Smooth muscle cell (in vitro differentiated cells): ENCODE measurements around the gene COLGALT1. TPM values are rescaled to one million over a fixed set of nuclear protein-coding genes. Genes with fewer than 3 reads are reported as not detected.
"Not testable (repeated sequence)": the region's sequence is repeated elsewhere in the genome, so short reads cannot be mapped to it uniquely, and the experiment has no call there.

Source experiments
- DNase-seq: peaks from one replicate; lab custom pipeline; 2025; ENCODE audit not compliant: unreplicated experiment; lab: John Stamatoyannopoulos, UW
- H2AFZ ChIP-seq: fragments of 200-600 bp; sonication (generic); 2 replicates; pipeline ENCODE4 v1.6.0; 2016; ENCODE audit warnings: antibody characterized with exemption, low read depth, mild to moderate bottlenecking
- H3F3A ChIP-seq: fragments of 200-600 bp; sonication (generic); 2 replicates; pipeline ENCODE4 v1.6.0; 2017; ENCODE audit warnings: antibody characterized with exemption, low read depth
- H3K27ac ChIP-seq: fragments of 200-600 bp; sonication (generic); 2 replicates; pipeline ENCODE4 v1.5.1; 2016; ENCODE audit warnings: low read depth, mild to moderate bottlenecking
- H3K27me3 ChIP-seq: fragments of 200-600 bp; sonication (generic); 2 replicates; pipeline ENCODE4 v1.6.1; 2016; ENCODE audit warnings: low read depth, mild to moderate bottlenecking
- H3K36me3 ChIP-seq: fragments of 200-600 bp; sonication (generic); 2 replicates; pipeline ENCODE4 v1.5.1; 2016; ENCODE audit warnings: low read depth
- H3K4me1 ChIP-seq: fragments of 200-600 bp; sonication (generic); 2 replicates; pipeline ENCODE4 v1.5.1; 2016; ENCODE audit warnings: low read depth
- H3K4me2 ChIP-seq: fragments of 200-600 bp; sonication (generic); 2 replicates; pipeline ENCODE4 v1.6.0; 2016; ENCODE audit warnings: mild to moderate bottlenecking
- H3K4me3 ChIP-seq: fragments of 200-600 bp; sonication (generic); 2 replicates; pipeline ENCODE4 v1.5.1; 2016; ENCODE audit warnings: mild to moderate bottlenecking
- H3K79me2 ChIP-seq: fragments of 200-600 bp; sonication (generic); 2 replicates; pipeline ENCODE4 v1.6.0; 2016; ENCODE audit warnings: low read depth, mild to moderate bottlenecking
- H3K9ac ChIP-seq: fragments of 200-600 bp; sonication (generic); 2 replicates; pipeline ENCODE4 v1.6.0; 2016; ENCODE audit warnings: low read depth
- H3K9me3 ChIP-seq: fragments of 200-600 bp; sonication (generic); replicated peaks from 2 replicates; pipeline ENCODE4 v1.5.1; 2016; ENCODE audit warnings: low read depth
- H4K20me1 ChIP-seq: fragments of 200-600 bp; sonication (generic); 2 replicates; pipeline ENCODE4 v1.6.0; 2016; ENCODE audit warnings: low read depth
- WGBS: methylation state at CpG from one replicate; pipeline ENCODE4 v1.1.7; 2016; ENCODE audit warnings: low lambda C conversion rate; 5-methylcytosine and 5-hydroxymethylcytosine counted together
- polyA plus RNA-seq: library from polyadenylated mRNA; unstranded; fragments of >200 nt; fragmentation: Nextera tagmentation; extraction: Ambion mirVana; gene quantifications from 2 replicates; pipeline ENCODE4 v1.2.1, GENCODE V29; 2016
- total RNA-seq: library from RNA; depleted of rRNA; stranded (reverse); fragments of >200 nt; gene quantifications from 2 replicates; pipeline ENCODE4 v1.2.3, GENCODE V29; 2014
- TF ChIP-seq, protein P1 (sequence below): fragments of 200-600 bp; sonication (generic); IDR thresholded peaks from 2 replicates; pipeline ENCODE4 v1.5.1; 2017; ENCODE audit warnings: borderline replicate concordance, mild to moderate bottlenecking, antibody characterized with exemption; ENCODE audit not compliant: insufficient read depth, poor library complexity, severe bottlenecking

COLGALT1 gene
- total RNA-seq (126 and 129 TPM in 2 replicates), polyA plus RNA-seq (124 and 151 TPM in 2 replicates)

DNA sequence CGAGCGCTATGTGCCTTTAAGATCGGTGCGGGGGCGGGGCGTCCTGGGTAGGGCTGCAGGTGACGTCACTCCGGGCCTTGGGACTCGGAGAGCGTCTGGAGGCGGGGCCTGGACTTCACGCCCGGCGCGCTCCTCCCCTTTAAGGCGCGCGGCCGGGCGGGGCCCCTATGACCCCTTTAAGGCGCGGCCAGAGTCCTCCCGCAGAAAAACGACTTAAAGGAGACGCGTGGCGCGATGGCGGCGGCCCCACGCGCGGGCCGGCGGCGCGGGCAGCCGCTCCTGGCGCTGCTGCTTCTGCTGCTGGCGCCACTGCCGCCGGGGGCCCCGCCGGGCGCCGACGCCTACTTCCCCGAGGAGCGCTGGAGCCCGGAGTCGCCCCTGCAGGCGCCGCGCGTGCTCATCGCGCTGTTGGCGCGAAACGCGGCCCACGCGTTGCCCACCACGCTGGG is at the start of gene COLGALT1:
Gene COLGALT1, plus strand, starts transcription at position 170 of the 449 bp plus-strand sequence. Its CDS starts 65 bp downstream, at position 235.
- WGBS, result 1% methylated on average over 64 of the region's 64 CpGs
- TF ChIP-seq, protein P1, sequence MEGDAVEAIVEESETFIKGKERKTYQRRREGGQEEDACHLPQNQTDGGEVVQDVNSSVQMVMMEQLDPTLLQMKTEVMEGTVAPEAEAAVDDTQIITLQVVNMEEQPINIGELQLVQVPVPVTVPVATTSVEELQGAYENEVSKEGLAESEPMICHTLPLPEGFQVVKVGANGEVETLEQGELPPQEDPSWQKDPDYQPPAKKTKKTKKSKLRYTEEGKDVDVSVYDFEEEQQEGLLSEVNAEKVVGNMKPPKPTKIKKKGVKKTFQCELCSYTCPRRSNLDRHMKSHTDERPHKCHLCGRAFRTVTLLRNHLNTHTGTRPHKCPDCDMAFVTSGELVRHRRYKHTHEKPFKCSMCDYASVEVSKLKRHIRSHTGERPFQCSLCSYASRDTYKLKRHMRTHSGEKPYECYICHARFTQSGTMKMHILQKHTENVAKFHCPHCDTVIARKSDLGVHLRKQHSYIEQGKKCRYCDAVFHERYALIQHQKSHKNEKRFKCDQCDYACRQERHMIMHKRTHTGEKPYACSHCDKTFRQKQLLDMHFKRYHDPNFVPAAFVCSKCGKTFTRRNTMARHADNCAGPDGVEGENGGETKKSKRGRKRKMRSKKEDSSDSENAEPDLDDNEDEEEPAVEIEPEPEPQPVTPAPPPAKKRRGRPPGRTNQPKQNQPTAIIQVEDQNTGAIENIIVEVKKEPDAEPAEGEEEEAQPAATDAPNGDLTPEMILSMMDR, result no peak
- peak; percentile 85 for DNase-seq
- Histone ChIP-seq H3F3A (peaks cover 20% of the 10 kb centered on the region), H3K27me3 (no peaks in the 10 kb centered on the region), H3K4me2 (peak within 1 kb of the TSS; percentile 85), H2AFZ (peak within 1 kb of the TSS; percentile 95), H4K20me1 (no peaks in the 10 kb centered on the region), H3K79me2 (peaks cover 14% of the 10 kb centered on the region), H3K4me1 (peaks cover 6% of the 10 kb centered on the region), H3K9me3 (no peaks in the 10 kb centered on the region), H3K27ac (peak within 1 kb of the TSS; percentile 64), H3K4me3 (peak within 1 kb of the TSS; percentile 66), H3K9ac (peak within 1 kb of the TSS; percentile 74), H3K36me3 (no peaks in the 10 kb centered on the region)

DNA sequence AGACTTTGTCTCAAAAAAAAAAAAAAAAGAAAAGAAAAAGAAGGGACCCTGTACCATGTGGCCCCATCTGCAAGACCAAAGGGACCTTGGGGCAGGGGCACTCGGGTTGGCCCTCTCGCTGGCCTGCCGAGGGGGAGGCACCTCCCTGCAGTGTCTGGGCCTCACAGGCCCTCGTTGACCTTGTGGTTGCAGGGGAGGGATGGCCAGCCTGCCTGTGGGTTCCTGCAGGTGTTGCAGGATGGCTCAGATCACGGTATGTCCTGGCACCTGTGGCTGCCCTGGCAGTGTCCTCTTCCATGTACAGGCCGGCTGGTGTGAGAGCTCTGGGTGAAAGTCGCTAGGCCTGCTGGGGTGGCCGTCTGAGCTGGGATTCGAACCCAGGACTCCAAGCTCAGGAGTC is 48.7 kb upstream of the COLGALT1 start:
- no peak overlapping the region for H2AFZ ChIP-seq
- TF ChIP-seq, protein P1, result no peak
- peaks cover 11% of the 10 kb centered on the region for H3F3A ChIP-seq
- no peak overlapping the region for H3K4me2 ChIP-seq
- H3K36me3 ChIP-seq, result no peaks in the 10 kb centered on the region
- H3K9ac ChIP-seq, result no peak overlapping the region
- H3K4me3 ChIP-seq, result no peak overlapping the region
- WGBS, result 94% methylated on average over 9 of the region's 9 CpGs
- peaks cover 15% of the 10 kb centered on the region for H4K20me1 ChIP-seq
- no peak overlapping the region for H3K27ac ChIP-seq
- peaks cover 63% of the 10 kb centered on the region for H3K79me2 ChIP-seq
- no peaks in the 10 kb centered on the region for H3K27me3 ChIP-seq
- H3K4me1 ChIP-seq, result peaks cover 11% of the 10 kb centered on the region
- H3K9me3 ChIP-seq, result no peaks in the 10 kb centered on the region
- no peak for DNase-seq

DNA sequence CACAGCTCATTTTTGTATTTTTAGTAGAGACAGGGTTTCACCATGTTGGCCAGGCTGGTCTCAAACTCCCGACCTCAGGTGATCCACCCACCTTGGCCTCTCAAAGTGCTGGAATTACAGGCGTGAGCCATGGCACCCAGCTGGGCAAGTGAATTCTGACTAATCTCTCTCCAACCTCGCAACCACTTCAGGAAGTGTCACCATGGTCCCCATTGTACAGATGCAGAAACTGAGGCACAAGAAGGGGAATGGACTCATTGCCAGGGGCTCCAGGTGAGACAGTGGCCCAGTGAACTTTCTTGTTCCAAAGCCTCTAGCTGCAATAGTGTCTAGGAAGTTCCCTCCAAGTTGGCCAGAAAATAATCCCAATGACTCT is 46.9 kb upstream of the COLGALT1 start:
- H3K9ac ChIP-seq, result peak overlapping the region; percentile 83
- H3F3A ChIP-seq, result peaks cover 11% of the 10 kb centered on the region
- not testable (repeated sequence) for H3K36me3 ChIP-seq, H3K4me3 ChIP-seq, H2AFZ ChIP-seq, H3K27me3 ChIP-seq, H3K9me3 ChIP-seq, DNase-seq
- H4K20me1 ChIP-seq, result peaks cover 19% of the 10 kb centered on the region
- H3K79me2 ChIP-seq, result peaks cover 58% of the 10 kb centered on the region
- 98% methylated on average over 3 of the region's 3 CpGs for WGBS
- peak overlapping the region; percentile 95 for H3K27ac ChIP-seq
- peak overlapping the region; percentile 60 for H3K4me2 ChIP-seq
- peaks cover 15% of the 10 kb centered on the region for H3K4me1 ChIP-seq

DNA sequence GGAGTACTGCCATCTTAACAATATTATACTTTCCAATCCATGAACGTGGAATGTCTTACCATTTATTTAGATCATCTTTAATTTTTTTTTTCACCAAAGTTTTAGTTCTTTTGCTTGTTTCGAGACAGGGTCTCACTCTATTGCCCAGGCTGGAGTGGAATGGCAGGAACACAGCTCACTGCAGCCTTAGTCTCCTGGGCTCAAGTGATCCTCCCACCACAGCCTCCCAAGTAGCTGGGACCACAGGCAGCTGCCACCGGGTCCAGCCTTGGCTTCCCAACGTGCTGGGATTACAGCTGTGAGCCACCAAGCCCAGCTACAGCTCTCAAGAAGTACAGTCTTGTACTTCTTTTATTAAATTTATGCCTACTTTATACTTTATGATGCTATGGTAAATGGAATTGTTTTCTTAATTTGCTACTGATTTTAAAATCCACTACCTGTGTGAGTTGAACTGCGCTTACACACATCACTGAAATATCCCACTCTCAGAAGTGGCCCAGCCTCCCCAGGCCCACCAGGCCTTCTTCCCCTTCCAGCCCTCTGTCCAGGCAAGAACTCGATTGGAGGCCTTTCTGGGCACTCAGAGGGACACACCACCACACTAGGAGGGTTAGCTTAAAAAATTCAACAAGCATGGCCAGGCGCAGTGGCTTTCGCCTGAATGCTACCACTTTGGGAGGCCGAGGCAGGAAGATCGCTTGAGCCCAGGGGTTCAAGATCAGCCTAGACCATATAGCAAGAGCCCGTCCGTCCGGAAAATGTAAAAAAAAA is 45.0 kb upstream of the COLGALT1 start:
- peaks cover 23% of the 10 kb centered on the region for H4K20me1 ChIP-seq
- no peaks in the 10 kb centered on the region for H3K36me3 ChIP-seq
- H3K4me1 ChIP-seq, result peaks cover 15% of the 10 kb centered on the region
- H2AFZ ChIP-seq, result peak overlapping the region; percentile 25
- TF ChIP-seq, protein P1, result no peak
- H3F3A ChIP-seq, result peaks cover 7% of the 10 kb centered on the region
- H3K4me3 ChIP-seq, result peak overlapping the region; percentile 63
- no peaks in the 10 kb centered on the region for H3K27me3 ChIP-seq
- no peak for DNase-seq
- H3K9ac ChIP-seq, result peak overlapping the region; percentile 80
- H3K27ac ChIP-seq, result peak overlapping the region; percentile 88
- WGBS, result 43% methylated on average over 13 of the region's 13 CpGs
- no peaks in the 10 kb centered on the region for H3K9me3 ChIP-seq
- peak overlapping the region; percentile 95 for H3K4me2 ChIP-seq
- peaks cover 46% of the 10 kb centered on the region for H3K79me2 ChIP-seq
